ENCODE data around the gene SPOCK3.

DNA sequence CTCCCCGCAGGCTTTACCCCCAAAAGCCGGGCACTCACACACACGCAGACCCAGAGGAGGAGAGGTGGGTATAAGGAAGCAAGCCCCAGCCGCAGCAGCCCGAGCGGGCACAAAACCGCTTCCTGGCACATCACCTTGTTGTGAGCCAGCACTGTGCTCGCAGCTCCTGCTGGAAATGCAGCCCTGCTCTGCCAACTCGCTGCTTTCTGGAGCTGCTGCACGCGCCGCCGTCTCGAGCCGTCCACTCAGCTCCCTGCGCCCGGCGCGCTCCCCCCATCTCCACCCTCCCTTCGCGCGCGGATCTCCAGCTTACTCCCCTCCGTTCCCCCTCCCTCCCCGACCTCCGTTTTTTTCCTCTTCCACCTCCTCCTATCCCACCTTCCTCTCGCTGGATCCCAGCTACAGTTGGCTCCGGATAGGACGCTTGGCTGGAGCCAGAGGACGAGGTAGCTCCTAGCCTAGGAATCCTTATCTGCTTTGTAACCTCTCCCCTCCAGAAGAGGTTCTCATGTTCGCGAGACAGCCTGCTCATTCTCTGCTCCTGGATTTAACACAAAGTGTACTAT is at the start of gene SPOCK3:
- TF ChIP-seq POLR2A (IDR thresholded peaks at IDR 0.05; ENCODE audit: low read length) (no peak), GATA1 (IDR thresholded peaks at IDR 0.05; ENCODE audit: low read depth, low read length) (no peak)
